T-helper 2 cell treated with Interferon-gamma antibody and Interleukin-4, amounts not matched to agents 5 μg/mL and 100 μg/mL, for 36 hours (primary cell): ENCODE results near the gene CYP1B1.
A peak's percentile ranks its signal among the peaks of the same experiment; 100 is the strongest.
"Not testable (repeated sequence)": the region's sequence is repeated elsewhere in the genome, so short reads cannot be mapped to it uniquely, and the experiment has no call there.

Experiments
- DNase-seq: peaks from one replicate; pipeline ENCODE4 v3.0.0; 2021; ENCODE audit warnings: low spot score
- H3K27ac Mint-ChIP-seq: one replicate; pipeline ENCODE4 v1.8.0; 2021; ENCODE audit warnings: mild to moderate bottlenecking, mixed read lengths
- H3K27me3 Mint-ChIP-seq: one replicate; pipeline ENCODE4 v1.8.0; 2021; ENCODE audit warnings: low read depth, mixed read lengths
- H3K36me3 Mint-ChIP-seq: one replicate; pipeline ENCODE4 v1.8.0; 2021; ENCODE audit warnings: low read depth, mixed read lengths
- H3K4me1 Mint-ChIP-seq: one replicate; pipeline ENCODE4 v1.8.0; 2021; ENCODE audit warnings: low read depth, mixed read lengths
- H3K4me3 Mint-ChIP-seq: one replicate; pipeline ENCODE4 v1.8.0; 2022; ENCODE audit warnings: mild to moderate bottlenecking, moderate library complexity, mixed read lengths
- H3K9me3 Mint-ChIP-seq: one replicate; pipeline ENCODE4 v1.8.0; 2021; ENCODE audit warnings: mixed read lengths

The CYP1B1 gene

DNA sequence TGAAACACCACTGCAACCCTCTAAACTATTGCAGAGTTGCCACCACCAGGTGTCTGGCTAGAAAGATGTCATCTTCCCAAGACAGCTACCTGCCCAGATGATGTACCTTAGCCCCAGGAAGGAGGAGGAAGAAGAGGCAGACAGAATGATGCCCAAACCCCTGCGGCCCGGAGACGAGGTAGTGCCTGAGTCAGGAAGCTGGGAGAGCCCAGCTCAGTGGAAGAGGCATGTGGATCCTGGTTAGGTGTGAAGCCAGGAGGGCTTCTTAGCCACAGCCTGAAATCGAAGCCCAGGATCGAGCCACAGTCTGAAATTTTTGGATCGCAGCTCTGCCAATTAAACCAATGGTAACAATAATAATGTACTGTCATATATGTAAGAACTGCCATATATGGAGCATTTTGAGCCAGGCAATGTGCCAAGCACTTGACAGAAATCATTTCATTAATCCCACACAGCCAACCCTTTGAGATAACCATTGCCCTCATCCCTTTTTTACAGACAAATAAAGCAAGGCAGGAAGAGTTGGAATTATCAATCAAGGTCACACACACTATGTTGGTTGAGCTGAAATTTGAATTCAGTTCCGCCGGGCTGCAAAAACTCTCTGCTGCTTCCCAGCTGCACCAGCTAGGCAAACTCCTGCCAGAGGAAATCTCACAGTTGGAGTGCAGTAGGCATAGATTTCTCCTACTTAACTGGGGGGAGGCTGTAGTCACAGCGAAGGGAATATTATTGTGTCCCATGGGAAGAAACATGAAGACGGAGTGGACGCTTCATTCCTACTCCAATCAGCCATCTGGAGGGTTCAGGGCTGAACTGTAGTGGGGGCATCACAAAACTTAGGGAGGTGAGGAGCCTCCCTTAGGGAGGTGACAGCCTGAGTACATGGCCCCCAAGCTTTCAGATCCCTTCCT is 19.4 kb upstream of the CYP1B1 start:
- no peak for DNase-seq
- peaks cover 35% of the 10 kb centered on the region for H3K4me1 Mint-ChIP-seq
- H3K9me3 Mint-ChIP-seq: no peaks in the 10 kb centered on the region
- no peak overlapping the region for H3K27ac Mint-ChIP-seq
- no peaks in the 10 kb centered on the region for H3K36me3 Mint-ChIP-seq
- H3K27me3 Mint-ChIP-seq: peaks cover 37% of the 10 kb centered on the region
- H3K4me3 Mint-ChIP-seq: peak overlapping the region; percentile 8

DNA sequence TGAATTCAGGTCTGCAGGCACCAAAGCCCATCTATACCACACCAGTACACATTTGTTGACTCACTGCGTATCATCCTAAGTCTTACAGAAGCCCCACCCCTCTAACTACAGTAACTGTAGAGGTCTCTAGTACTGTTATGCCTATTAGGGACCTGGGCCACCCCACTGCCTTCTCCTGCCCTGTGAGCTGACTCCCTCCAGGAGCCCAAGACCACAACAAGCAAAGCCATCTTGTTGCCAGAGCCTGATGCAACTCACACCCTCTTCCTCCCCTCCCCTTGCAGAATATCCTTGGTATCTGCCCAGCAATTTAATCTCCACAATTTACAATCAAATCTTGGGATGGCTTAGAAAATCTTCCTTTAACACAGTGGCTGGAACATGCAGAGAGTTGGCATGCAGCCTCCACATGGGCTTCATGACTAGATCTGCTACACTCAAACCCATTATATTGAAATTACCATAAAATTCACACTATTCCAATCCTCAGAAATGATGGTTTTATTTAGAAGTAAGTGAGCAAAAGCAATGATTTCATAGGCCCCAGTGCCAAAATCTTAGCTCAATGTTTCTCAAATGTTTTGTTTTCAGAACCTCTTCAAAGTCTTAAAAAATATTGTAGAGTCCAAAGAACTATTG is 17.7 kb upstream of the CYP1B1 start:
- H3K27me3 Mint-ChIP-seq: peaks cover 27% of the 10 kb centered on the region
- H3K4me1 Mint-ChIP-seq: peaks cover 31% of the 10 kb centered on the region
- H3K36me3 Mint-ChIP-seq: no peaks in the 10 kb centered on the region
- no peak for DNase-seq
- H3K27ac Mint-ChIP-seq: no peak overlapping the region
- H3K9me3 Mint-ChIP-seq: no peaks in the 10 kb centered on the region
- no peak overlapping the region for H3K4me3 Mint-ChIP-seq

DNA sequence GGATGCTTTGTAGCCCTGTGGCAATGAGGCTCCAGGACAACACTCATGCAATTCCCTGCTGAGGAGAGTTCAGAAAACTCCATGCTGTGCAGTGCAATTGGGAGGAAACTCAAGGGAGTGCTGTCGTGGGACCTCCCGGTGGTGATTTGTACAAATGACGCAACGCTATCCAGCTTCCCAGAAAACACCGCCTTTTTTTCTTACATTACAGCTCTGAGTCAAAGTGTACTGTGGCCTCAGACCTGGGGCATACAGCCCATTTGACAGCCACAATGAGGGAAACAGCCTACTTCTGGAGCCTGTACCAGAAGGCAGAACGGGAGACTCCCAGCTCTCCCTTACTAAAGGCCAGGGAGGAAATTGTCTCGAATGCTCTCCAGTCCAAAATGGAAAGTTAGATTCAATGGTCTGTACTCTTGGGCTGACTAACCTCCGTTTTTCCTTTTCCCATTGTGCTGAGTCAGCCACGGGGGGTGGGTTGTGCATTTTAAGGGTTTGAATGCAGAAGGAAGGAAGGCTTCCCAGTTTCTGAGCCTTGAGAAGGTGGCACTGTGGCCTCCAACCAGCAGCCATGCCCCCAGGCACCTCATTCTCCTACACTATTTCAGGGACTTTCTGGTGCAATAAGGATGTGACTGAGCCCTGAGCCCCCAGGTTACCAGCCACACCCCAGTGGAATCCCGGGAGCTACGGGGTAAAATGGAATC is 16.4 kb upstream of the CYP1B1 start:
- DNase-seq: no peak
- Mint-ChIP-seq H3K27me3 (peaks cover 21% of the 10 kb centered on the region), H3K4me1 (peaks cover 19% of the 10 kb centered on the region), H3K4me3 (no peak overlapping the region), H3K9me3 (no peaks in the 10 kb centered on the region), H3K27ac (no peak overlapping the region), H3K36me3 (no peaks in the 10 kb centered on the region)

DNA sequence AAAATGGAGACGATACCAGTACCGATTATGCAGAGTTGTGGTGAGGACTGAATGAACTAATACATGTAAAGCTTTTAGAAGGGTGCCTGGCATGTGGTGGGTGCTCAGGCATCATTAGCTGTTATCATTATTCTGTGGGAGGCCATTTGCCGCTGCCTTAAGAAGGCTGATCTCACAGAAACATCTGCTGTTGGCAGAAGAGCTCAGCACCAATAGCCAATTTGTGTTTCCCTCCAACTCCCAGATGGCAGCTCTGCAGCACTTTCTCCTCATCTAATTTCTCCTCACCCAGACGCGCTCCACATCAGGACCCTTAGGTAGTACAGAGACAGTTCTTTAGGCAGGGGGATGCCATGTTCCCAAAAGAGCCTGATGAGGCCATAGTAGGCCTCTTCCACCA is 15.8 kb upstream of the CYP1B1 start:
- Mint-ChIP-seq H3K4me3 (no peak overlapping the region), H3K36me3 (no peaks in the 10 kb centered on the region), H3K9me3 (no peaks in the 10 kb centered on the region), H3K27me3 (peaks cover 24% of the 10 kb centered on the region), H3K4me1 (peaks cover 18% of the 10 kb centered on the region), H3K27ac (no peak overlapping the region)
- DNase-seq: no peak

- no peaks in the 10 kb centered on the region for H3K9me3 Mint-ChIP-seq
- no peaks in the 10 kb centered on the region for H3K36me3 Mint-ChIP-seq
- peaks cover 26% of the 10 kb centered on the region for H3K27me3 Mint-ChIP-seq
- no peak overlapping the region for H3K27ac Mint-ChIP-seq
- DNase-seq: no peak
- no peak overlapping the region for H3K4me3 Mint-ChIP-seq
- peaks cover 10% of the 10 kb centered on the region for H3K4me1 Mint-ChIP-seq
These were observed 15.0 kb upstream of the CYP1B1 start for GRCh38 chr2:38090928-38091327.

- H3K4me1 Mint-ChIP-seq, DNase-seq, H3K27ac Mint-ChIP-seq, H3K4me3 Mint-ChIP-seq, H3K36me3 Mint-ChIP-seq, H3K9me3 Mint-ChIP-seq: not testable (repeated sequence)
- peaks cover 29% of the 10 kb centered on the region for H3K27me3 Mint-ChIP-seq
These were observed 14.3 kb upstream of the CYP1B1 start for GRCh38 chr2:38090212-38090611.

- H3K27ac Mint-ChIP-seq, H3K4me3 Mint-ChIP-seq, H3K9me3 Mint-ChIP-seq, DNase-seq, H3K36me3 Mint-ChIP-seq, H3K4me1 Mint-ChIP-seq: not testable (repeated sequence)
- H3K27me3 Mint-ChIP-seq: peaks cover 40% of the 10 kb centered on the region
These were observed 10.2 kb upstream of the CYP1B1 start for GRCh38 chr2:38085998-38086698.

DNA sequence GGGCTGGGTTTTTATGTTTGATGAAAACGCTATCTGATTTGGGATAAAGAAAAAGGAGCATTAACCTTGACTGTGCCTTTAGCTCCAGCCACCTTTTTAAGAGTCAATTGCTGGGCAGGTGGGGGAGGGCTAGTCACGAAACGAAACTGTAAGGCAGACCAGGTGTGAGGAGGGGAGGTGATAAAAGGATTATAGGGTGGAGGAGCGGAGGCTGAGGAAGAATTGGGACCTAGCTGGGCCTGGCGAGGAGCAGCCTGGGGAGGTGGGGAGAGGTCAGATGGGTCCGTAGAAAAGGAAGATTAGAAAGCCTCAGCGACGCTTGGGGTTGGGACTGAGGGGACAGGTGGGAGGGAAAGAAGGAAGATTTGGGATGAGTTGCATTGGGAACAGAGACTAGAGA is 8.6 kb upstream of the CYP1B1 start:
- not testable (repeated sequence) for H3K27ac Mint-ChIP-seq, H3K36me3 Mint-ChIP-seq, DNase-seq, H3K9me3 Mint-ChIP-seq, H3K4me3 Mint-ChIP-seq
- Mint-ChIP-seq H3K27me3 (peaks cover 40% of the 10 kb centered on the region), H3K4me1 (peaks cover 12% of the 10 kb centered on the region)

- DNase-seq, H3K9me3 Mint-ChIP-seq, H3K27ac Mint-ChIP-seq, H3K4me3 Mint-ChIP-seq, H3K36me3 Mint-ChIP-seq: not testable (repeated sequence)
- Mint-ChIP-seq H3K4me1 (peaks cover 24% of the 10 kb centered on the region), H3K27me3 (peaks cover 35% of the 10 kb centered on the region)
These were observed 6.8 kb upstream of the CYP1B1 start for GRCh38 chr2:38082727-38083126.

GRCh38 chr2:38080346-38080745 is 4.4 kb upstream of the CYP1B1 start:
- no peak for DNase-seq
- Mint-ChIP-seq H3K27ac (no peak overlapping the region), H3K4me1 (peaks cover 34% of the 10 kb centered on the region), H3K4me3 (no peak overlapping the region), H3K36me3 (peaks cover 2% of the 10 kb centered on the region), H3K27me3 (peaks cover 26% of the 10 kb centered on the region), H3K9me3 (no peaks in the 10 kb centered on the region)

DNA sequence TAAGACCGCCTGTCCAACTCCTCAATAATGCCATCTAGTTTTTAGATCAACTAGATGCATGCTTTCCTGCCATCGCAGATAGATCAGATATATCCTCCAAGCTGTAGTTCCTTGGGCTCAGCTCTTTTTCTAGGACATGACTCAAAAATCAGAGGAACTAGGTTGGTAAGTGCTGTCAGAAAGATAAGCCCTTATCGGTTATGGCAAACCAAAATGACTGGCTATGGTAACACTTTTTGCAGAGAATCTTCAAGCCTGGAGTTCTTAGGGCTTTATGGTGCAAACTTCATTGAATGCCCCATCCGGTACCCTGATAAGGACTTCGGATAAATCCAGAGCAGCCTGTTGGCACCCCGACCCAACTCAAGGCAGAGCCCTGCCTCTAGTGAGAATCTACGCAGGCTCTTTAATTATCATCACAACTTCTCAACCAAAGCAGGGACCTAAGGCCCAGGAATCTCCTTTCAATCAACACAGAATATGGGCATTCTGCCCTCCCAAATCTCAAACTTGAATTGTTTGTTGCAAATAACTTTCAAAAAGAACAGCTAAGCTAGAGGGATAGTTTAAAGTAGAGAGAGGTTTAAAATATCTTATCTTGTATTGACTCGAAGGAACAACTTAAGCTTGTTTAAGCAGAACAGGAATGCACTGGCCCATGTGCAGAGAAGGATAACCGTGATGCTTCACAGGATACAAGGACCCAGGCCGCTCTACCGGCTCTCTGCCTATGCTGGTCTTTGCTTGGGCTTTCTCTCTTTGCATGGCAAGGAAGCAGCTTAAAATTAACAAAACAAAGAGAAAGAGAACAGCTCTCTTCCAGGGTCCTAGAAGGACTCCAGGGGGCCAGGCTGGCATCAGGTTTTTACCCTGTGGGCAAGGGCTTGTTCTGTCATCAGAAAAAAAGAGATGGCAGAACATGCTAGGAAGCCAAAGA is 3.4 kb upstream of the CYP1B1 start:
- no peak overlapping the region for H3K27ac Mint-ChIP-seq
- H3K4me3 Mint-ChIP-seq: no peak overlapping the region
- no peak for DNase-seq
- no peaks in the 10 kb centered on the region for H3K9me3 Mint-ChIP-seq
- H3K27me3 Mint-ChIP-seq: peaks cover 25% of the 10 kb centered on the region
- peaks cover 2% of the 10 kb centered on the region for H3K36me3 Mint-ChIP-seq
- H3K4me1 Mint-ChIP-seq: peaks cover 34% of the 10 kb centered on the region

DNA sequence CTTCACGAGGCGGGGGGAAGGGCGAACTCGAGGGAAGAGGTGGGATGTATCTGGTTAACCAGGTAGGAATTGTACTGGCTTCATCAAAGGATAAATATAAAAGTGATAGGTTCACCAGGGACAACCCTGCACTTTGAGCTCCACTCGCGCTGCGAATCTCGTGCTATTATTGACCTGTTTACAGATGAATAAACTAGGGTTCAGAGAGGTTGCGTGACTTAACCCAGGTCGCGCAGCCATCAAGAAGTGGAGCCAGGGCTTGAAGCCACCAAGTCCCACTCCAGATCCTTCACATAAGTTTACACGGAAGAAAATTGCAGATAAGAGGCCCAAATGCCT is 1.4 kb upstream of the CYP1B1 start:
- peaks cover 41% of the 10 kb centered on the region for H3K4me1 Mint-ChIP-seq
- H3K27ac Mint-ChIP-seq: peak overlapping the region; percentile 84
- peak overlapping the region; percentile 79 for H3K4me3 Mint-ChIP-seq
- H3K9me3 Mint-ChIP-seq: no peaks in the 10 kb centered on the region
- DNase-seq: no peak
- peaks cover 21% of the 10 kb centered on the region for H3K36me3 Mint-ChIP-seq
- peaks cover 34% of the 10 kb centered on the region for H3K27me3 Mint-ChIP-seq
